SK-N-SH (cell line): ENCODE measurements around the gene GHRHR.

ENCODE experiments used
- EP300 ChIP-seq, 2 experiments: IDR thresholded peaks; 2 replicates each; pipeline versions ENCODE4 v1.4.0 to v1.6.1; 2012; ENCODE audit warnings: borderline replicate concordance in 1 of 2, low read depth in 1 of 2, low read length in 1 of 2
- MXI1 ChIP-seq: IDR thresholded peaks from 2 replicates; pipeline ENCODE4 v1.6.1; 2012; ENCODE audit warnings: mild to moderate bottlenecking, low read depth, low read length, improper control_type of control experiment
- TAF1 ChIP-seq: IDR thresholded peaks from 2 replicates; pipeline ENCODE4 v1.6.1; 2012; ENCODE audit warnings: low read depth, mild to moderate bottlenecking, low read length, moderate library complexity, borderline replicate concordance
- ZBTB33 ChIP-seq: IDR thresholded peaks from 2 replicates; pipeline ENCODE4 v1.4.0; 2012; ENCODE audit warnings: low read depth, borderline replicate concordance
- TF ChIP-seq, protein P1 (sequence below): fragments of 200-600 bp; sonication (generic); IDR thresholded peaks from 2 replicates; pipeline ENCODE4 v1.6.1; 2017; ENCODE audit warnings: antibody characterized with exemption, mild to moderate bottlenecking, moderate library complexity

- TF ChIP-seq, protein P1, sequence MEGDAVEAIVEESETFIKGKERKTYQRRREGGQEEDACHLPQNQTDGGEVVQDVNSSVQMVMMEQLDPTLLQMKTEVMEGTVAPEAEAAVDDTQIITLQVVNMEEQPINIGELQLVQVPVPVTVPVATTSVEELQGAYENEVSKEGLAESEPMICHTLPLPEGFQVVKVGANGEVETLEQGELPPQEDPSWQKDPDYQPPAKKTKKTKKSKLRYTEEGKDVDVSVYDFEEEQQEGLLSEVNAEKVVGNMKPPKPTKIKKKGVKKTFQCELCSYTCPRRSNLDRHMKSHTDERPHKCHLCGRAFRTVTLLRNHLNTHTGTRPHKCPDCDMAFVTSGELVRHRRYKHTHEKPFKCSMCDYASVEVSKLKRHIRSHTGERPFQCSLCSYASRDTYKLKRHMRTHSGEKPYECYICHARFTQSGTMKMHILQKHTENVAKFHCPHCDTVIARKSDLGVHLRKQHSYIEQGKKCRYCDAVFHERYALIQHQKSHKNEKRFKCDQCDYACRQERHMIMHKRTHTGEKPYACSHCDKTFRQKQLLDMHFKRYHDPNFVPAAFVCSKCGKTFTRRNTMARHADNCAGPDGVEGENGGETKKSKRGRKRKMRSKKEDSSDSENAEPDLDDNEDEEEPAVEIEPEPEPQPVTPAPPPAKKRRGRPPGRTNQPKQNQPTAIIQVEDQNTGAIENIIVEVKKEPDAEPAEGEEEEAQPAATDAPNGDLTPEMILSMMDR = no peak
- TF ChIP-seq EP300 (IDR thresholded peaks at IDR 0.05; ENCODE audit: borderline replicate concordance in 1 of 2, low read depth in 1 of 2, low read length in 1 of 2) = no peak
- TF ChIP-seq ZBTB33 = no peak
- no peak for TF ChIP-seq TAF1
- no peak for TF ChIP-seq MXI1
These were observed 23.0 kb downstream of the GHRHR start for GRCh38 chr7:30986738-30987137.
